ENCODE measurements around the gene GSTM3. TPM values are rescaled to one million over a fixed set of nuclear protein-coding genes. Genes with fewer than 3 reads are reported as not detected.

The GSTM3 gene
- total and polyA plus RNA-seq, 10 donors: 8.9 to 44.0 (median 20.9) TPM

DNA sequence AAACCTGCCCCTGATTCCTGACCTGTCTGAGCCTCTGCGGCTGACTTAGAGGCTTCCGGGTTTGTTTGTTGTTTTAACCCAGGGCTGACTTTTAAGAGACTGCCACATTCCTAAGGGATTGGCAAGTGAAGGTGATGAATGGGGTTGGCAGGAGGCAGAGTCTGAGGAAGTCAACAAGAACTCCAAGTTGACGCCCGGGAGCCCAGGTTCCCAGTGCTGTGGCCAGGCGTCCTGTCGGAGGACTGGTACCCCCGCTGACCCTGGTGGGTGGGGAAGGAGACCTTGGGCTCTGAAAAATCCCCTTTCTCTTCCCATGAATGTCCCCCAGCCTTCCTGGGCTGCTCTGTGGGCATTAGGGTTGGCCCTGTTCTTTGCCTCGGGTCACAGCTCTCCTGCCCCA is 42.6 kb upstream of the GSTM3 start:
- intact Hi-C loops (cut with DNase I; ENCODE audit: low total_unique reads): no loop called here
- peak overlapping the region in 4 of 8 donors; percentile 39 to 55 (median 46) for H3K27ac ChIP-seq
- peak; percentile 59 for DNase-seq

DNA sequence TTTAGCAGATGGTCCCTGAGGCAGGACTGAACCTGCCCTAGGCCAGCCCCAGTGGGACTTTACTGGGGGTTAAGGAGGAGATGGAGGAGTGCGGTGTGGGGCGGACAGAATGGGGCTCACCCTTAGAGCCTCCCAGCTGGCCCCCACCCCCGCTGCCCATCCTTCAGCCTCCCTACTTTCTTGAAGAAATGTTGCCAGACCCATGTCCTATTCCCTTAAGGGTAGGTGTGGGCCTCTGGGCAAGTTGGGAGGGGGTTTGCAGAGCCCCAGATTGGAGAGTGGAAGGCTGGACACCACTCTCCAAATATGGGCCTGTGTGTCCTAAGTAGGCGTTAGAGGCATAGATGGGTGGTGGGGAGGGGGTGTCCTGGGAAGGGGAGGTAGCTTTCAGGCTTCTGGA is 42.1 kb upstream of the GSTM3 start:
- H3K27me3 ChIP-seq (replicated peaks in 1 of 7): no peaks in the 10 kb centered on the region
- H3K4me3 ChIP-seq: no peak overlapping the region
- WGBS, 5 donors: 81 to 98% (median 93%) methylated on average over 4 of the region's 4 CpGs
- intact Hi-C loops (cut with DNase I; ENCODE audit: low total_unique reads): no loop called here
- H3K4me1 ChIP-seq: peaks cover 0 to 30% (median 6%) of the 10 kb centered on the region in 6 donors
- H3K27ac ChIP-seq: peak overlapping the region in 5 of 8 donors; percentile 36 to 55 (median 42)
- no peaks in the 10 kb centered on the region for H3K36me3 ChIP-seq
- TF ChIP-seq POLR2A (IDR thresholded peaks at IDR 0.05) (no peak), POLR2AphosphoS5 (IDR thresholded peaks at IDR 0.05) (no peak)
- TF ChIP-seq, protein P1, sequence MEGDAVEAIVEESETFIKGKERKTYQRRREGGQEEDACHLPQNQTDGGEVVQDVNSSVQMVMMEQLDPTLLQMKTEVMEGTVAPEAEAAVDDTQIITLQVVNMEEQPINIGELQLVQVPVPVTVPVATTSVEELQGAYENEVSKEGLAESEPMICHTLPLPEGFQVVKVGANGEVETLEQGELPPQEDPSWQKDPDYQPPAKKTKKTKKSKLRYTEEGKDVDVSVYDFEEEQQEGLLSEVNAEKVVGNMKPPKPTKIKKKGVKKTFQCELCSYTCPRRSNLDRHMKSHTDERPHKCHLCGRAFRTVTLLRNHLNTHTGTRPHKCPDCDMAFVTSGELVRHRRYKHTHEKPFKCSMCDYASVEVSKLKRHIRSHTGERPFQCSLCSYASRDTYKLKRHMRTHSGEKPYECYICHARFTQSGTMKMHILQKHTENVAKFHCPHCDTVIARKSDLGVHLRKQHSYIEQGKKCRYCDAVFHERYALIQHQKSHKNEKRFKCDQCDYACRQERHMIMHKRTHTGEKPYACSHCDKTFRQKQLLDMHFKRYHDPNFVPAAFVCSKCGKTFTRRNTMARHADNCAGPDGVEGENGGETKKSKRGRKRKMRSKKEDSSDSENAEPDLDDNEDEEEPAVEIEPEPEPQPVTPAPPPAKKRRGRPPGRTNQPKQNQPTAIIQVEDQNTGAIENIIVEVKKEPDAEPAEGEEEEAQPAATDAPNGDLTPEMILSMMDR (IDR thresholded peaks at IDR 0.05 in 8 of 11, conservative IDR thresholded peaks at IDR 0.05 in 3 of 11): no peak
- peak; percentile 39 for DNase-seq
- peaks cover 0 to 13% (median 6%) of the 10 kb centered on the region in 8 donors for H3K9me3 ChIP-seq

More for the DNA sequence above, 42.6 kb upstream of the GSTM3 start:
- no peaks in the 10 kb centered on the region for H3K27me3 ChIP-seq (replicated peaks in 1 of 7)
- no peaks in the 10 kb centered on the region for H3K36me3 ChIP-seq
- no peak overlapping the region for H3K4me3 ChIP-seq
- 61 to 82% (median 80%) methylated on average over 8 of the region's 8 CpGs for WGBS, 5 donors
- peaks cover 0 to 35% (median 6%) of the 10 kb centered on the region in 6 donors for H3K4me1 ChIP-seq
- TF ChIP-seq POLR2A (IDR thresholded peaks at IDR 0.05): no peak
- TF ChIP-seq, protein P1 (IDR thresholded peaks at IDR 0.05 in 8 of 11, conservative IDR thresholded peaks at IDR 0.05 in 3 of 11): no peak
- no peak for TF ChIP-seq POLR2AphosphoS5 (IDR thresholded peaks at IDR 0.05)
- peaks cover 0 to 13% (median 6%) of the 10 kb centered on the region in 8 donors for H3K9me3 ChIP-seq

DNA sequence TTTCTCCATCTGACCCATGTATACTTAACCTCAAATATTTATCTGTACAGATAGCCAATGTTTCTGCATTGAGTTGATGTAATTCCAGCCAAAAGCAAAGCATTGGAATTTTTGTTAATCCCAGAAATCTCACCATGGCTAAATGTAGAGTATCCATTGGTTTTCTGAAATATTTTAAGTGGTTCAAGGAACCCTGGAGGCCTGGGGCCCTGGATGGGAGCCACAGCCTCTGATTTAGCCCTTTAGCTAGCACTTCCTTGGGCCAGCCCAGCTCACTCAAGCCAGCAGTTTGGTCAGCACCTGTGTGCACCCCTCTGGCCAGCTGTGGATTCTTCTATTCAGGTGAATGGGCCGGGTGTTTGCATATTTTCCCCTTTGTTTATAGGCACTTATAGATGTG is 41.7 kb upstream of the GSTM3 start:
- Histone ChIP-seq H3K27me3 (replicated peaks in 1 of 7) (no peaks in the 10 kb centered on the region), H3K9me3 (peaks cover 0 to 13% (median 6%) of the 10 kb centered on the region in 8 donors), H3K27ac (peak overlapping the region in 5 of 8 donors; percentile 36 to 55 (median 42)), H3K4me1 (peaks cover 0 to 28% (median 4%) of the 10 kb centered on the region in 6 donors), H3K4me3 (no peak overlapping the region), H3K36me3 (no peaks in the 10 kb centered on the region)
- intact Hi-C loops (cut with DNase I; ENCODE audit: low total_unique reads): no loop called here
- peak; percentile 35 for DNase-seq
- no peak for TF ChIP-seq POLR2AphosphoS5 (IDR thresholded peaks at IDR 0.05)
- no peak for TF ChIP-seq POLR2A (IDR thresholded peaks at IDR 0.05)
- TF ChIP-seq, protein P1 (IDR thresholded peaks at IDR 0.05 in 8 of 11, conservative IDR thresholded peaks at IDR 0.05 in 3 of 11): no peak
- WGBS, 5 donors: 48 to 85% (median 69%) methylated on average over 1 of the region's 1 CpG

DNA sequence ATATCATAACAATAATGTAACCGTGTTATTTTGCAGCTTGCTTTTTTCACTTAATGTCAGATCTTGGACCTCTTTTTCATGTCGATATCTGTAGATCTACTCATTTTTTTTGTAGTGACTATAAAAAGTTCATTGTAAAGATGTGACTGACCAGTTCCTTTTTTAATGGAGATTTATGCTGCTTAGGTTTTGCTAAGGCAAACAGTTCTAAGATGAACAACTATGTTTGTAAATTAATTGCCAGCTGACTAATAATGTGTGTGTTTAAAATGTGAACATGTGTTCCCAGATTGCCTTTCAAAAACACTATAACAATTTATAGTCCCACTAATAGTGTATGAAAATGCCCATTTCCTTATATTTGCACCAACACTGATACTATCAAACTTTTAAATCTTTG is 41.0 kb upstream of the GSTM3 start:
- no peaks in the 10 kb centered on the region for H3K27me3 ChIP-seq (replicated peaks in 1 of 7)
- WGBS, 5 donors: 55 to 63% (median 59%) methylated on average over 2 of the region's 2 CpGs
- H3K9me3 ChIP-seq: peaks cover 0 to 13% (median 6%) of the 10 kb centered on the region in 8 donors
- no peak overlapping the region for H3K4me3 ChIP-seq
- intact Hi-C loops (cut with DNase I; ENCODE audit: low total_unique reads): no loop called here
- H3K36me3 ChIP-seq: no peaks in the 10 kb centered on the region
- no peak overlapping the region for H3K27ac ChIP-seq
- TF ChIP-seq, protein P1 (IDR thresholded peaks at IDR 0.05 in 8 of 11, conservative IDR thresholded peaks at IDR 0.05 in 3 of 11): no peak
- peaks cover 0 to 30% (median 8%) of the 10 kb centered on the region in 6 donors for H3K4me1 ChIP-seq
- no peak for DNase-seq
